RWPE2 (cell line): ENCODE measurements around the gene SLC9A9.
A peak's percentile ranks its signal among the peaks of the same experiment; 100 is the strongest.

Experiments used
- ATAC-seq: fragments of 200-7000 bp; cut with Tn5 transposase; 3 replicates; pipeline ENCODE4 v1.9.1; 2021; ENCODE audit warnings: low read depth
- DNase-seq: peaks from one replicate; pipeline ENCODE4 v3.0.0-alpha.2; 2020; ENCODE audit warnings: low spot score
- H3K27ac ChIP-seq: fragments of 450-650 bp; 2 replicates; pipeline ENCODE4 v1.5.1; 2017; ENCODE audit warnings: mild to moderate bottlenecking; ENCODE audit not compliant: poor library complexity, severe bottlenecking
- H3K27me3 ChIP-seq: fragments of 250-450 bp; sonication (Bioruptor Pico); 2 replicates; pipeline ENCODE4 v1.5.1; 2021; ENCODE audit warnings: mild to moderate bottlenecking, moderate library complexity; ENCODE audit not compliant: insufficient read depth, poor library complexity, severe bottlenecking
- H3K36me3 ChIP-seq: fragments of 250-450 bp; sonication (Bioruptor Pico); 2 replicates; pipeline ENCODE4 v1.5.1; 2020; ENCODE audit warnings: low read depth, mild to moderate bottlenecking, moderate library complexity
- H3K4me1 ChIP-seq: fragments of 250-450 bp; sonication (Bioruptor Pico); 2 replicates; pipeline ENCODE4 v1.5.1; 2021; ENCODE audit warnings: mild to moderate bottlenecking, moderate library complexity; ENCODE audit not compliant: insufficient read depth, poor library complexity, severe bottlenecking
- H3K4me3 ChIP-seq: fragments of 250-450 bp; sonication (Bioruptor Pico); 2 replicates; pipeline ENCODE4 v1.5.1; 2021; ENCODE audit warnings: mild to moderate bottlenecking, moderate library complexity; ENCODE audit not compliant: severe bottlenecking
- H3K9me3 ChIP-seq: fragments of 250-450 bp; sonication (Bioruptor Pico); 2 replicates; pipeline ENCODE4 v1.5.1; 2021; ENCODE audit warnings: mild to moderate bottlenecking, moderate library complexity; ENCODE audit not compliant: severe bottlenecking
- TF ChIP-seq, protein P1 (sequence below): fragments of 450-650 bp; IDR thresholded peaks from one replicate; pipeline ENCODE4 v1.5.1; 2017; ENCODE audit warnings: mild to moderate bottlenecking, moderate library complexity; ENCODE audit not compliant: poor library complexity, severe bottlenecking

Gene SLC9A9

GRCh38 chr3:143617050-143617449, 231.2 kb downstream of the SLC9A9 start:
- TF ChIP-seq, protein P1, sequence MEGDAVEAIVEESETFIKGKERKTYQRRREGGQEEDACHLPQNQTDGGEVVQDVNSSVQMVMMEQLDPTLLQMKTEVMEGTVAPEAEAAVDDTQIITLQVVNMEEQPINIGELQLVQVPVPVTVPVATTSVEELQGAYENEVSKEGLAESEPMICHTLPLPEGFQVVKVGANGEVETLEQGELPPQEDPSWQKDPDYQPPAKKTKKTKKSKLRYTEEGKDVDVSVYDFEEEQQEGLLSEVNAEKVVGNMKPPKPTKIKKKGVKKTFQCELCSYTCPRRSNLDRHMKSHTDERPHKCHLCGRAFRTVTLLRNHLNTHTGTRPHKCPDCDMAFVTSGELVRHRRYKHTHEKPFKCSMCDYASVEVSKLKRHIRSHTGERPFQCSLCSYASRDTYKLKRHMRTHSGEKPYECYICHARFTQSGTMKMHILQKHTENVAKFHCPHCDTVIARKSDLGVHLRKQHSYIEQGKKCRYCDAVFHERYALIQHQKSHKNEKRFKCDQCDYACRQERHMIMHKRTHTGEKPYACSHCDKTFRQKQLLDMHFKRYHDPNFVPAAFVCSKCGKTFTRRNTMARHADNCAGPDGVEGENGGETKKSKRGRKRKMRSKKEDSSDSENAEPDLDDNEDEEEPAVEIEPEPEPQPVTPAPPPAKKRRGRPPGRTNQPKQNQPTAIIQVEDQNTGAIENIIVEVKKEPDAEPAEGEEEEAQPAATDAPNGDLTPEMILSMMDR: no peak
- Histone ChIP-seq H3K4me1 (peaks cover 12% of the 10 kb centered on the region), H3K9me3 (no peaks in the 10 kb centered on the region), H3K27ac (no peak overlapping the region), H3K27me3 (no peaks in the 10 kb centered on the region), H3K36me3 (no peaks in the 10 kb centered on the region), H3K4me3 (no peak overlapping the region)
- no peak for ATAC-seq
- DNase-seq: no peak

GRCh38 chr3:143613226-143613625, 235.0 kb downstream of the SLC9A9 start:
- Histone ChIP-seq H3K4me3 (no peak overlapping the region), H3K27ac (peak overlapping the region; percentile 27), H3K9me3 (no peaks in the 10 kb centered on the region), H3K4me1 (peaks cover 26% of the 10 kb centered on the region), H3K27me3 (no peaks in the 10 kb centered on the region), H3K36me3 (no peaks in the 10 kb centered on the region)
- TF ChIP-seq, protein P1: no peak
- DNase-seq (no peak), ATAC-seq (peak; percentile 28; the same call in 1 of the 3 replicates)

DNA sequence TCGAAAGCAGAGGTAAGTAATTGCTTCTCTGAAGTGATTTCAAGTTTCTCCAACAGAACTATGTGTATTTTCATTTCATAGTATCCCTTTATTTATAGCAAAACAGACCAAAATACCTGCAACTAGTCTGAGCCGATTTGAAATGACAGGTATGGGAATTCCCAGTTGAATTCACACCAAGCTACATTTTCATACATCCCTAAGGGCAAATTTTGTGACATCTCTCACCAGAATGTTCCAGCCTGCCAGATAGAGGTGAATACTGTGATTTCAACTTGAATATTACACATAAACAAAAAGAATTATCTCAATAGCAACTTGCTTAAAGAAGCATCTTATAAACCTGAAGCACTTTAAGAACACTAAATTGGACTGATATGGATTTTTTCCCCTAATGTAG, 235.7 kb downstream of the SLC9A9 start:
- ATAC-seq: no peak
- DNase-seq: no peak
- H3K4me1 ChIP-seq: peaks cover 33% of the 10 kb centered on the region
- H3K27me3 ChIP-seq: no peaks in the 10 kb centered on the region
- TF ChIP-seq, protein P1: no peak
- H3K4me3 ChIP-seq: no peak overlapping the region
- H3K27ac ChIP-seq: peak overlapping the region; percentile 27
- no peaks in the 10 kb centered on the region for H3K9me3 ChIP-seq
- no peaks in the 10 kb centered on the region for H3K36me3 ChIP-seq

DNA sequence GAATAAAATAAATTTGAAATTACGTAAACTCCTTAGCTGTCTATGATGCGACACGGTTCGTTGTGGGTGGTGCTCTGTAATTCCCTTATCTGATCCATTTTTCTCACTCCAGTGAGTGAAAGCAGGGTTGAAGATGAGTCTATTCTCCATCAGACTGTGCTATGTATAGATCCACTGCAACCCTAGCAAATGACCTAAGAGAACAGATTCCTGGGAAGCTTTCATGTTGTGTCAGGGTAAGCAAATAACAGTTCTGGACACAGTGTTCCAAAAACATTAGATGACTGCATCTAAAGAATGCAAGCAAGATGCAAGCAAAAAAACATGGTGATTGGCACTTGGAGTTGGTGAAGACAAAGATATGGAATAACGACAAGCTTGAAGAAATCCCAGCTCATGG, 239.3 kb downstream of the SLC9A9 start:
- TF ChIP-seq, protein P1: no peak
- DNase-seq: no peak
- Histone ChIP-seq H3K9me3 (no peaks in the 10 kb centered on the region), H3K4me3 (no peak overlapping the region), H3K27ac (peak overlapping the region; percentile 45), H3K4me1 (peaks cover 37% of the 10 kb centered on the region), H3K27me3 (no peaks in the 10 kb centered on the region), H3K36me3 (no peaks in the 10 kb centered on the region)
- peak; percentile 98 for ATAC-seq

GRCh38 chr3:143605233-143605950, 242.9 kb downstream of the SLC9A9 start:
- no peak for DNase-seq
- Histone ChIP-seq H3K9me3 (no peaks in the 10 kb centered on the region), H3K4me1 (peaks cover 37% of the 10 kb centered on the region), H3K27ac (no peak overlapping the region), H3K4me3 (no peak overlapping the region), H3K36me3 (no peaks in the 10 kb centered on the region), H3K27me3 (no peaks in the 10 kb centered on the region)
- TF ChIP-seq, protein P1: no peak
- no peak for ATAC-seq
